NCI-H510A treated with DMSO at 0.1 percent for 48 hours (cell line): ENCODE measurements around the gene LILRA5.
"Not testable (repeated sequence)": the region's sequence is repeated elsewhere in the genome, so short reads cannot be mapped to it uniquely, and the experiment has no call there.

Experiments used
- DNase-seq: peaks from one replicate; lab custom pipeline; 2025; lab: John Stamatoyannopoulos, UW

The LILRA5 gene

GRCh38 chr19:54333586-54334298, 20.8 kb upstream of the LILRA5 start:
- no peak for DNase-seq

- no peak for DNase-seq
Observed at GRCh38 chr19:54332149-54332548, 19.2 kb upstream of the LILRA5 start.

GRCh38 chr19:54331626-54332025, 18.7 kb upstream of the LILRA5 start:
- no peak for DNase-seq

GRCh38 chr19:54329476-54330165, 16.7 kb upstream of the LILRA5 start:
- DNase-seq = no peak

- not testable (repeated sequence) for DNase-seq
Observed at GRCh38 chr19:54328781-54329180, 15.8 kb upstream of the LILRA5 start.

- no peak for DNase-seq
Observed at GRCh38 chr19:54325631-54326030, 12.7 kb upstream of the LILRA5 start.

- DNase-seq = peak; percentile 1
Observed at GRCh38 chr19:54325194-54325621, 12.2 kb upstream of the LILRA5 start.

GRCh38 chr19:54324071-54324470, 11.1 kb upstream of the LILRA5 start:
- DNase-seq = no peak

GRCh38 chr19:54322934-54323333, 10.0 kb upstream of the LILRA5 start:
- DNase-seq = not testable (repeated sequence)

GRCh38 chr19:54322295-54322694, 9.3 kb upstream of the LILRA5 start:
- not testable (repeated sequence) for DNase-seq

- no peak for DNase-seq
Observed at GRCh38 chr19:54319892-54320670, 7.1 kb upstream of the LILRA5 start.

- no peak for DNase-seq
Observed at GRCh38 chr19:54319049-54319448, 6.1 kb upstream of the LILRA5 start.

GRCh38 chr19:54317965-54318240, 4.9 kb upstream of the LILRA5 start:
- DNase-seq = no peak

GRCh38 chr19:54317108-54317964, 4.4 kb upstream of the LILRA5 start:
- DNase-seq = no peak

GRCh38 chr19:54316746-54317107, 3.8 kb upstream of the LILRA5 start:
- DNase-seq = no peak

- no peak for DNase-seq
Observed at GRCh38 chr19:54315956-54316355, 3.0 kb upstream of the LILRA5 start.

GRCh38 chr19:54312011-54312410, 955 bp downstream of the LILRA5 start:
- no peak for DNase-seq

- no peak for DNase-seq
Observed at GRCh38 chr19:54311486-54311885, 1.5 kb downstream of the LILRA5 start.

- DNase-seq = no peak
Observed at GRCh38 chr19:54310543-54310942, 2.4 kb downstream of the LILRA5 start.

- DNase-seq = no peak
Observed at GRCh38 chr19:54309811-54310210, 3.2 kb downstream of the LILRA5 start.

GRCh38 chr19:54307389-54308020, 5.5 kb downstream of the LILRA5 start:
- DNase-seq = no peak

- no peak for DNase-seq
Observed at GRCh38 chr19:54305141-54305540, 7.8 kb downstream of the LILRA5 start.
